HL-60 (cell line): ENCODE measurements around the gene PACRG.

ENCODE experiments used
- DNase-seq, 2 experiments: peaks; one replicate each; pipeline ENCODE4 v3.0.0-alpha.2; 2010 to 2020; ENCODE audit warnings: low read depth in 1 of 2, low spot score in 1 of 2
- H3K27ac ChIP-seq: fragments of 250-450 bp; sonication (Bioruptor Pico); replicated peaks from 2 replicates; pipeline ENCODE4 v1.5.1; 2020; ENCODE audit warnings: mild to moderate bottlenecking, moderate library complexity
- H3K27me3 ChIP-seq: fragments of 250-450 bp; sonication (Bioruptor Pico); 2 replicates; pipeline ENCODE4 v1.5.1; 2021; ENCODE audit warnings: mild to moderate bottlenecking, moderate library complexity; ENCODE audit not compliant: insufficient read depth, poor library complexity, severe bottlenecking
- H3K4me3 ChIP-seq: replicated peaks from 2 replicates; pipeline ENCODE4 v1.5.1; 2011; ENCODE audit warnings: mild to moderate bottlenecking, control low read depth, low read length; ENCODE audit not compliant: insufficient read depth
- CTCF ChIP-seq: IDR thresholded peaks from one replicate; pipeline ENCODE4 v1.5.1; 2011; ENCODE audit warnings: low read length, control low read depth, inconsistent platforms; ENCODE audit not compliant: insufficient read depth
- GABPA ChIP-seq: IDR thresholded peaks from 2 replicates; pipeline ENCODE4 v1.6.1; 2012; ENCODE audit warnings: low read depth
- POLR2AphosphoS5 ChIP-seq: IDR thresholded peaks from 2 replicates; pipeline ENCODE4 v1.6.1; 2012; ENCODE audit warnings: low read depth
- REST ChIP-seq: IDR thresholded peaks from 2 replicates; pipeline ENCODE4 v1.6.1; 2012; ENCODE audit warnings: low read depth; ENCODE audit not compliant: insufficient replicate concordance
- SPI1 ChIP-seq: IDR thresholded peaks from 2 replicates; pipeline ENCODE4 v1.6.1; 2012; ENCODE audit warnings: low read depth, mild to moderate bottlenecking, borderline replicate concordance

PACRG gene

DNA sequence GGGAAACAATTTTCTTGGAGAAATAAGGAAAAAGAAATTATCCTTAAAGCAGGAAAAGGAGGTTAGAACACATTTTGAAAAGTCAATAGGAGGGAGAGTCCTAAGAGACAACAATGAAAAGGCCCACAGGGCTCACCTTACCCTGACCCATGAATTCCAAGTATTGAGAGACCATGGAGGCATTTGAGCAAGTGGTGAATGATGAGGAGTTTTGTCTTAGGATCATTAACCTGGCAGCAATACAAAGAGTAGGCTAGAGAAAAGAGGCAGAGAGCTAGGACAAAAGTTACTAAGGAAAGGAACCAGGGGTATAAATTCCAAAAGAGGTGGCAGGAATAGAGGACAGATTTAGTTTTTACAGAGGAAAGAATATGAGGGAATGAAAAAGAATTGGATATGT is 44.7 kb downstream of the PACRG start:
- H3K4me3 ChIP-seq = no peak overlapping the region
- DNase-seq = no peak
- TF ChIP-seq REST = no peak
- TF ChIP-seq CTCF = no peak
- TF ChIP-seq SPI1 = no peak
- TF ChIP-seq GABPA = no peak
- TF ChIP-seq POLR2AphosphoS5 = no peak
- H3K27me3 ChIP-seq = no peaks in the 10 kb centered on the region
- no peak overlapping the region for H3K27ac ChIP-seq

GRCh38 chr6:162773996-162774395 is 46.2 kb downstream of the PACRG start:
- Histone ChIP-seq H3K27ac (no peak overlapping the region), H3K27me3 (no peaks in the 10 kb centered on the region), H3K4me3 (no peak overlapping the region)
- TF ChIP-seq CTCF = no peak
- TF ChIP-seq SPI1 = no peak
- no peak for DNase-seq

DNA sequence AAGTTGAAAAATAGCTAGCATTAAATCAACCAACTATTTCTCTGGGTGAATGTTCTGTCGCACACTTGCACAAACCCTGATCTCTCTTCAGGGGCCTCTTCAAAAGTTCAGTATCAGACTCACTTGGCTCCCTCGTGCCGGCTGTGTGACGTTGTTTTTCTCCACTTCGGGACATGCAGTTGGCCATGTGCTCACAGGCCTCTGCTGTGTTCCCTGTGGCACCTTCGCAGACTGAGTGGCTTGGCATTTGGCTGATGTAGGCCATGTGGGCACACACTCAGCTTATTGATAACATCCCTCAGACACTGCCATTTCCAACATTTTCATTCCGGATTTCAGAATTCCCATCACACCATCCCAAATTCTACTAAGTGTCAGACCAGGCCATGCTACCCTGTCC is 49.3 kb downstream of the PACRG start:
- TF ChIP-seq GABPA = no peak
- Histone ChIP-seq H3K27me3 (no peaks in the 10 kb centered on the region), H3K27ac (no peak overlapping the region), H3K4me3 (no peak overlapping the region)
- DNase-seq = no peak

DNA sequence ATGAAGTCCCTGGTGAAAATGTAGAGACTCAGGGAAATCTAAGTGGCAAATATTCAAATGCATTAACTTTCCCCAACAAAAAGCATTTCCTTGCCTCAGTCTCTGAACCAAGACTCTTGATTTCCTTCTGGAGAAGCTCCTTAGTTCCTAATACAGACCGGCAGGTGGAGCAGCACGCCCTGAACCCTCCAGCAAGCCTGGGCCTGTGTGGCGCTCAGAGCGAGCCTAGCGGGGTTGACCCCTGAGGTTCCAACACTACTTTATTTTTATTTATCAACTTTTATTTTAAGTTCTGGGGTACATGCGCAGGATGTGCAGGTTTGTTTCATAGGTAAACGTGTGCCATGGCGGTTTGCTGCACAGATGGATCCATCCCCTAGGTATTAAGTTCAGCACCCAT is 50.8 kb downstream of the PACRG start:
- no peaks in the 10 kb centered on the region for H3K27me3 ChIP-seq
- no peak for DNase-seq
- H3K27ac ChIP-seq = no peak overlapping the region
- no peak for TF ChIP-seq GABPA
- no peak for TF ChIP-seq CTCF
- no peak for TF ChIP-seq POLR2AphosphoS5
- TF ChIP-seq REST = no peak
- no peak for TF ChIP-seq SPI1
- H3K4me3 ChIP-seq = no peak overlapping the region
